Adrenal gland (tissue), 12 donors: ENCODE data around the gene COX6B1. TPM values are rescaled to one million over a fixed set of nuclear protein-coding genes. Genes with fewer than 3 reads are reported as not detected.

Experiments used
- DNase-seq, 7 donors: peaks; one replicate each; pipeline ENCODE4 v3.0.0-alpha.2; 2019 to 2020
- H3K27ac ChIP-seq, 5 donors: fragments of 200-600 bp; sonication (generic) in 4 of 5; 1 replicate in 3 of 5; 2 replicates in 2 of 5; pipeline versions ENCODE4 v1.5.1 to v1.8.0; 2016 to 2020; ENCODE audit warnings: mild to moderate bottlenecking in 1 of 5
- H3K27me3 ChIP-seq: fragments of 200-600 bp; 2 replicates; pipeline ENCODE4 v1.8.0; 2021
- H3K36me3 ChIP-seq, 2 donors: fragments of 200-600 bp; replicated peaks in 1 of 2; 1 replicate in 1 of 2; 2 replicates in 1 of 2; pipeline versions ENCODE4 v1.5.1 to v1.8.0; 2018 to 2022
- H3K4me1 ChIP-seq, 2 donors: fragments of 200-600 bp; replicated peaks in 1 of 2; 1 replicate in 1 of 2; 2 replicates in 1 of 2; pipeline versions ENCODE4 v1.5.1 to v1.8.0; 2018 to 2021
- H3K4me3 ChIP-seq, 4 donors: fragments of 200-600 bp; sonication (generic) in 3 of 4; one replicate each; pipeline ENCODE4 v1.5.1; 2016 to 2018
- H3K9me3 ChIP-seq, 3 donors: fragments of 200-600 bp; sonication (generic) in 1 of 3; replicated peaks in 1 of 3; 1 replicate in 2 of 3; 2 replicates in 1 of 3; pipeline versions ENCODE4 v1.5.1 to v1.8.0; 2016 to 2021
- POLR2A ChIP-seq, 2 donors: fragments of 450-650 bp; IDR thresholded peaks; one replicate each; pipeline ENCODE4 v1.6.1; 2017; ENCODE audit warnings: antibody characterized with exemption in 2 of 2, mild to moderate bottlenecking in 2 of 2, moderate library complexity in 1 of 2
- WGBS, 4 donors: extraction: QIAGEN DNeasy Blood & Tissue Kit in 2 of 4; methylation state at CpG; one replicate each; pipeline versions ENCODE4 v1.1.5 to v1.1.7; 2013 to 2017; 5-methylcytosine and 5-hydroxymethylcytosine counted together
- intact Hi-C, 2 donors: fragments of 100-400 bp; cut with DNase I; formaldehyde crosslinking; loops; one replicate each; pipeline versions ENCODE4 v1.14.1 to v1.15.0; 2022 to 2023
- polyA plus RNA-seq, 3 donors: library from polyadenylated mRNA; stranded (reverse); fragments of 200-250 nt in 2 of 3; fragments of 350-450 nt in 1 of 3; fragmentation: Illumina TruSeq in 1 of 3; extraction: RNeasy Lipid Tissue Mini Kit (QIAGEN cat#74804) in 1 of 3; gene quantifications; one replicate each; pipeline ENCODE4 v1.2.3, GENCODE V29; 2013 to 2014
- total RNA-seq, 9 donors: library from RNA; depleted of rRNA in 4 of 9; stranded (reverse); fragments of >200 nt in 4 of 9; fragments of 120-200 nt in 1 of 9; fragmentation: NEBNext Ultra II Directional in 1 of 9; extraction: Animal tissue kit (Norgen Biotek cat#: 25700) in 1 of 9; gene quantifications; one replicate each; pipeline versions ENCODE4 v1.1.0 to v1.2.4, GENCODE V29; 2013 to 2023
- TF ChIP-seq, protein P1 (sequence below), 6 experiments: fragments of 450-650 bp in 4 of 6; fragments of 200-600 bp in 2 of 6; sonication (generic) in 1 of 6; IDR thresholded peaks; 1 replicate in 5 of 6; 2 replicates in 1 of 6; pipeline versions ENCODE4 v1.5.1 to v1.8.0; 2016 to 2021; ENCODE audit warnings: antibody characterized with exemption in 6 of 6, mild to moderate bottlenecking in 2 of 6, moderate library complexity in 1 of 6
- donor health status: healthy with polysubstance abuse.
- donor health status: Bipolar disorder and iron deficiency.
- donor health status: DM: yes; HTN: yes; CAD: no.
- donor health status: DM: no; HTN: no; CAD: no.
- donor health status: DM: no; HTN: no; CAD: no.
- donor health status: DM: yes; HTN: yes; CAD: no.

COX6B1 gene
- total and polyA plus RNA-seq, 12 donors = 289 to 1,985 (median 530) TPM

GRCh38 chr19:35655600-35655999 lies 7.5 kb downstream of the COX6B1 start:
- TF ChIP-seq, protein P1, sequence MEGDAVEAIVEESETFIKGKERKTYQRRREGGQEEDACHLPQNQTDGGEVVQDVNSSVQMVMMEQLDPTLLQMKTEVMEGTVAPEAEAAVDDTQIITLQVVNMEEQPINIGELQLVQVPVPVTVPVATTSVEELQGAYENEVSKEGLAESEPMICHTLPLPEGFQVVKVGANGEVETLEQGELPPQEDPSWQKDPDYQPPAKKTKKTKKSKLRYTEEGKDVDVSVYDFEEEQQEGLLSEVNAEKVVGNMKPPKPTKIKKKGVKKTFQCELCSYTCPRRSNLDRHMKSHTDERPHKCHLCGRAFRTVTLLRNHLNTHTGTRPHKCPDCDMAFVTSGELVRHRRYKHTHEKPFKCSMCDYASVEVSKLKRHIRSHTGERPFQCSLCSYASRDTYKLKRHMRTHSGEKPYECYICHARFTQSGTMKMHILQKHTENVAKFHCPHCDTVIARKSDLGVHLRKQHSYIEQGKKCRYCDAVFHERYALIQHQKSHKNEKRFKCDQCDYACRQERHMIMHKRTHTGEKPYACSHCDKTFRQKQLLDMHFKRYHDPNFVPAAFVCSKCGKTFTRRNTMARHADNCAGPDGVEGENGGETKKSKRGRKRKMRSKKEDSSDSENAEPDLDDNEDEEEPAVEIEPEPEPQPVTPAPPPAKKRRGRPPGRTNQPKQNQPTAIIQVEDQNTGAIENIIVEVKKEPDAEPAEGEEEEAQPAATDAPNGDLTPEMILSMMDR (IDR thresholded peaks at IDR 0.05) = no peak
- H3K9me3 ChIP-seq = no peaks in the 10 kb centered on the region
- no peak overlapping the region for H3K27ac ChIP-seq
- DNase-seq = no peak
- WGBS, 4 donors = 88 to 96% (median 95%) methylated on average over 4 of the region's 4 CpGs
- peaks cover 0 to 88% of the 10 kb centered on the region in 2 donors for H3K36me3 ChIP-seq
- intact Hi-C loops = no loop called here
- no peak overlapping the region for H3K4me3 ChIP-seq
- no peaks in the 10 kb centered on the region for H3K4me1 ChIP-seq
- no peaks in the 10 kb centered on the region for H3K27me3 ChIP-seq

- Histone ChIP-seq H3K27me3 (no peaks in the 10 kb centered on the region), H3K9me3 (no peaks in the 10 kb centered on the region), H3K27ac (no peak overlapping the region), H3K4me3 (no peak overlapping the region), H3K4me1 (no peaks in the 10 kb centered on the region), H3K36me3 (peaks cover 0 to 83% of the 10 kb centered on the region in 2 donors)
- WGBS, 4 donors = 83 to 96% (median 94%) methylated on average over 3 to 6 of the region's 6 CpGs
- TF ChIP-seq POLR2A (IDR thresholded peaks at IDR 0.05) = no peak
- TF ChIP-seq, protein P1 (IDR thresholded peaks at IDR 0.05) = no peak
- no peak for DNase-seq
- intact Hi-C loops = no loop called here
These were observed 8.6 kb downstream of the COX6B1 start for GRCh38 chr19:35656700-35657099.

GRCh38 chr19:35657904-35658700 lies 10.0 kb downstream of the COX6B1 start:
- intact Hi-C loops = no loop called here
- TF ChIP-seq, protein P1 (IDR thresholded peaks at IDR 0.05) = peak in 1 of 6 experiments; percentile 11
- no peak for TF ChIP-seq POLR2A (IDR thresholded peaks at IDR 0.05)
- 89 to 91% (median 90%) methylated on average over 15 of the region's 15 CpGs for WGBS, 4 donors
- no peak overlapping the region for H3K27ac ChIP-seq
- H3K9me3 ChIP-seq = no peaks in the 10 kb centered on the region
- H3K4me3 ChIP-seq = no peak overlapping the region
- no peaks in the 10 kb centered on the region for H3K27me3 ChIP-seq
- H3K4me1 ChIP-seq = no peaks in the 10 kb centered on the region
- DNase-seq = no peak
- peaks cover 0 to 72% of the 10 kb centered on the region in 2 donors for H3K36me3 ChIP-seq

DNA sequence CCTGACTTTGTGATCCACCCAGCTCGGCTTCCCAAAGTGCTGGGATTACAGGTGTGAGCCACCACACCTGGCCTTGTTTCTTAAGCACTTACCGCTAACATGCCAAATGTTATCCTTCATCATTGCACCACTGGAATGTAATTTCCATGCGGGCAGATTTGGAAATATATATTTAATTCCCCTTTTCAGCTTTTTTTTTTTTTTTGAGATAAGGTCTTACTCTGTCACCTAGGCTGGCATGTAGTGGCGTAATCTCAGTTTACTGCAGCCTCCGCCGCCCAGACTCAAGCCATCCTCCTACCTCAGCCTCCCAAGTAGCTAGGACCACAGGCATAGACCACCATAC lies 13.8 kb downstream of the COX6B1 start:
- H3K27me3 ChIP-seq = no peaks in the 10 kb centered on the region
- no peak overlapping the region for H3K27ac ChIP-seq
- intact Hi-C loops = no loop called here
- H3K4me3 ChIP-seq = no peak overlapping the region
- DNase-seq = no peak
- H3K36me3 ChIP-seq = peaks cover 0 to 36% of the 10 kb centered on the region in 2 donors
- TF ChIP-seq, protein P1 (IDR thresholded peaks at IDR 0.05) = no peak
- TF ChIP-seq POLR2A (IDR thresholded peaks at IDR 0.05) = no peak
- WGBS, 4 donors = 90 to 98% (median 97%) methylated on average over 6 of the region's 6 CpGs
- no peaks in the 10 kb centered on the region for H3K4me1 ChIP-seq
- H3K9me3 ChIP-seq = no peaks in the 10 kb centered on the region
